PC-9 (cell line): ENCODE data around the gene SSC5D. TPM values are rescaled to one million over a fixed set of nuclear protein-coding genes. Genes with fewer than 3 reads are reported as not detected.

ENCODE experiments used
- BruUV-seq: library from RNA; stranded (reverse); fragments of 400-500 nt; replicated peaks from 2 replicates; lab custom pipeline; 2021; lab: Mats Ljungman, UMichigan
- CTCF ChIA-PET: fragments of 300-600 bp; sonication (Branson Sonifier 250); formaldehyde crosslinking; loops from one replicate; lab custom pipeline; 2022; ENCODE audit warnings: antibody characterized with exemption; lab: Charles Lee
- POLR2A ChIA-PET: fragments of 300-600 bp; sonication (Branson Sonifier 250); formaldehyde crosslinking; loops from one replicate; lab custom pipeline; 2022; ENCODE audit warnings: antibody characterized with exemption; ENCODE audit not compliant: unreplicated experiment; lab: Charles Lee
- DNase-seq, 2 experiments: peaks; one replicate each; pipeline versions ENCODE4 v3.0.0 to v3.0.0-alpha.2; 2015 to 2022; ENCODE audit warnings: mixed read lengths in 1 of 2
- H2AFZ ChIP-seq: fragments of 200-600 bp; sonication (generic); 2 replicates; pipeline ENCODE4 v1.8.1; 2017; ENCODE audit warnings: antibody characterized with exemption
- H3F3A ChIP-seq: fragments of 200-600 bp; sonication (generic); 2 replicates; pipeline ENCODE4 v1.8.1; 2017; ENCODE audit warnings: antibody characterized with exemption, mild to moderate bottlenecking, low read depth; ENCODE audit not compliant: insufficient read depth
- H3K27ac ChIP-seq: fragments of 200-600 bp; sonication (generic); 2 replicates; pipeline ENCODE4 v1.6.1; 2016; ENCODE audit warnings: mixed run types
- H3K27me3 ChIP-seq: fragments of 200-600 bp; sonication (generic); 2 replicates; pipeline ENCODE4 v1.6.1; 2016; ENCODE audit warnings: low read depth, mixed run types; ENCODE audit not compliant: insufficient read depth
- H3K36me3 ChIP-seq: fragments of 200-600 bp; sonication (generic); 2 replicates; pipeline ENCODE4 v1.6.1; 2016; ENCODE audit warnings: low read depth, mixed run types
- H3K4me1 ChIP-seq: fragments of 200-600 bp; sonication (generic); replicated peaks from 2 replicates; pipeline ENCODE4 v1.6.1; 2016; ENCODE audit warnings: mixed run types; ENCODE audit not compliant: insufficient read depth
- H3K4me2 ChIP-seq: fragments of 200-600 bp; sonication (generic); 2 replicates; pipeline ENCODE4 v1.6.1; 2017; ENCODE audit warnings: mixed run types
- H3K4me3 ChIP-seq: fragments of 200-600 bp; sonication (generic); 2 replicates; pipeline ENCODE4 v1.6.1; 2016; ENCODE audit warnings: mixed run types
- H3K79me2 ChIP-seq: fragments of 200-600 bp; sonication (generic); 2 replicates; pipeline ENCODE4 v1.6.1; 2017; ENCODE audit warnings: low read depth, mixed run types
- H3K9me2 ChIP-seq: fragments of 200-600 bp; sonication (generic); 2 replicates; pipeline ENCODE4 v1.8.1; 2017; ENCODE audit warnings: mild to moderate bottlenecking; ENCODE audit not compliant: insufficient read depth
- H3K9me3 ChIP-seq: fragments of 200-600 bp; sonication (generic); 2 replicates; pipeline ENCODE4 v1.8.1; 2016; ENCODE audit warnings: low read depth; ENCODE audit not compliant: insufficient read depth
- H4K20me1 ChIP-seq: fragments of 200-600 bp; sonication (generic); 2 replicates; pipeline ENCODE4 v1.8.1; 2017; ENCODE audit not compliant: insufficient read depth
- CTCF ChIP-seq: fragments of 200-600 bp; sonication (generic); conservative IDR thresholded peaks from 2 replicates; pipeline ENCODE4 v1.6.1; 2017; ENCODE audit warnings: mixed run types, antibody characterized with exemption, mild to moderate bottlenecking, moderate library complexity
- EZH2 ChIP-seq: fragments of 200-600 bp; sonication (generic); IDR thresholded peaks from 2 replicates; pipeline ENCODE4 v1.8.0; 2017; ENCODE audit warnings: antibody characterized with exemption, low read depth
- intact Hi-C: fragments of 100-400 bp; cut with micrococcal nuclease; formaldehyde crosslinking; loops from one replicate; pipeline ENCODE4 v1.10.0; 2022; ENCODE audit not compliant: unreplicated experiment
- total RNA-seq: library from RNA; stranded (reverse); gene quantifications from 2 replicates; pipeline ENCODE4 v1.2.3, GENCODE V29; 2021

Gene SSC5D
- total RNA-seq, 1 experiment from 2014 or later, result 3.9 TPM

GRCh38 chr19:55540619-55541018 is 52.4 kb downstream of the SSC5D start:
- peaks cover 40% of the 10 kb centered on the region for H3F3A ChIP-seq
- TF ChIP-seq CTCF (no peak), EZH2 (no peak)
- H3K36me3 ChIP-seq, result no peaks in the 10 kb centered on the region
- CTCF ChIA-PET, result interaction anchor here (0.5 kb wide), 1 partner anchor 424 kb away, joined by 5 read pairs; no protein-coding TSS in a partner anchor
- H3K27me3 ChIP-seq, result no peaks in the 10 kb centered on the region
- no peak overlapping the region for H3K27ac ChIP-seq
- no peaks in the 10 kb centered on the region for H3K9me3 ChIP-seq
- no peaks in the 10 kb centered on the region for H3K9me2 ChIP-seq
- POLR2A ChIA-PET, result no interaction called here
- peaks cover 41% of the 10 kb centered on the region for H3K4me1 ChIP-seq
- no peak overlapping the region for H2AFZ ChIP-seq
- no peak overlapping the region for H3K4me3 ChIP-seq
- H3K79me2 ChIP-seq, result peaks cover 5% of the 10 kb centered on the region; the same call in 1 of the 2 replicates
- intact Hi-C loops, result no loop called here
- H3K4me2 ChIP-seq, result no peak overlapping the region
- H4K20me1 ChIP-seq, result no peaks in the 10 kb centered on the region
- no peak for DNase-seq
- BruUV-seq, result no TSS peak

GRCh38 chr19:55541091-55541490 is 52.9 kb downstream of the SSC5D start:
- Histone ChIP-seq H3K4me3 (no peak overlapping the region), H3K36me3 (no peaks in the 10 kb centered on the region), H3K27ac (no peak overlapping the region), H4K20me1 (no peaks in the 10 kb centered on the region), H3K79me2 (peaks cover 7% of the 10 kb centered on the region; the same call in 1 of the 2 replicates), H3K4me1 (peaks cover 46% of the 10 kb centered on the region), H3K9me3 (no peaks in the 10 kb centered on the region), H3K4me2 (no peak overlapping the region), H3F3A (peaks cover 40% of the 10 kb centered on the region), H3K9me2 (no peaks in the 10 kb centered on the region), H2AFZ (no peak overlapping the region), H3K27me3 (no peaks in the 10 kb centered on the region)
- ChIA-PET CTCF (interaction anchor here (0.6 kb wide), 1 partner anchor 66 kb away, joined by 3 read pairs; no protein-coding TSS in a partner anchor), POLR2A (interaction anchor here (0.5 kb wide), 1 partner anchor 26 kb away, joined by 12 read pairs; no protein-coding TSS in a partner anchor)
- BruUV-seq, result no TSS peak
- TF ChIP-seq CTCF (no peak), EZH2 (no peak)
- no peak for DNase-seq
- intact Hi-C loops, result no loop called here

- no peaks in the 10 kb centered on the region for H3K9me3 ChIP-seq
- H3K27me3 ChIP-seq, result no peaks in the 10 kb centered on the region
- no peaks in the 10 kb centered on the region for H3K9me2 ChIP-seq
- H3K36me3 ChIP-seq, result no peaks in the 10 kb centered on the region
- BruUV-seq, result no TSS peak
- H3K4me2 ChIP-seq, result no peak overlapping the region
- no peaks in the 10 kb centered on the region for H4K20me1 ChIP-seq
- H2AFZ ChIP-seq, result no peak overlapping the region
- H3K79me2 ChIP-seq, result peaks cover 7% of the 10 kb centered on the region; the same call in 1 of the 2 replicates
- no peak for TF ChIP-seq CTCF
- no peak for TF ChIP-seq EZH2
- ChIA-PET POLR2A (no interaction called here), CTCF (no interaction called here)
- no peak for DNase-seq
- H3K4me3 ChIP-seq, result no peak overlapping the region
- H3K27ac ChIP-seq, result no peak overlapping the region
- peaks cover 48% of the 10 kb centered on the region for H3F3A ChIP-seq
- intact Hi-C loops, result no loop called here
- H3K4me1 ChIP-seq, result peaks cover 47% of the 10 kb centered on the region
These were observed 54.1 kb downstream of the SSC5D start for GRCh38 chr19:55542292-55542855.
